Occipital lobe (tissue), 2 donors: ENCODE data around the gene CRYBG2. TPM values are rescaled to one million over a fixed set of nuclear protein-coding genes. Genes with fewer than 3 reads are reported as not detected.

Experiments
- DNase-seq: peaks from one replicate; lab custom pipeline; 2025; lab: John Stamatoyannopoulos, UW
- total RNA-seq: library from RNA; depleted of rRNA; stranded (reverse); fragments of >200 nt; gene quantifications from one replicate; pipeline ENCODE4 v1.2.3, GENCODE V29; 2014

Gene CRYBG2
- total RNA-seq, 1 donor from 2014 or later = 1.1 TPM

DNA sequence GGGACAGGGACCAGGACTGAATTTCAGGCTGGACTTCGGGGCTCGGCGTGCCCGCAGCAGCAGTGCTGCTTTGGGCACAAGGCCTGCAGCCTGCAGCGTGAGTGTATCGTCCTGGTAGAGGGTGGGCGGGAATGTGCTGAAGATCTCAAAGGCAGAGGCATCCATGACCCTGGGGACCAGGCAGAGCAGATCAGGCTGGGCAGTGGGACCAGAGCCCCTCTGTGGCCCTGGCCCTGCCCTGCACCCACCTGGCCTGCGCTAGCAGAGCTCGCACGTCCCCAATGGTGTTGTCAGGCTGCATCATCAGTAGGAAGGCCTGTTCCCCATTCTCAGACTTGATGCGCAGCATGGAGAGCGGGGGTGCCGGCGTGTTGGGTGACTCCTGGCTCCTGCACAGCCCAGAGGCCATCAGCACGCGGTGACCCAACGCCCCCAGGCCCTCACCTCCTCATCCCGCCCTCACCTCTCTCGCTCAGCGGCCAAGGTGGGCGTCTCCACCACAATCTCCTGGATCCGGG is 71.5 kb downstream of the CRYBG2 start:
- no peak for DNase-seq

DNA sequence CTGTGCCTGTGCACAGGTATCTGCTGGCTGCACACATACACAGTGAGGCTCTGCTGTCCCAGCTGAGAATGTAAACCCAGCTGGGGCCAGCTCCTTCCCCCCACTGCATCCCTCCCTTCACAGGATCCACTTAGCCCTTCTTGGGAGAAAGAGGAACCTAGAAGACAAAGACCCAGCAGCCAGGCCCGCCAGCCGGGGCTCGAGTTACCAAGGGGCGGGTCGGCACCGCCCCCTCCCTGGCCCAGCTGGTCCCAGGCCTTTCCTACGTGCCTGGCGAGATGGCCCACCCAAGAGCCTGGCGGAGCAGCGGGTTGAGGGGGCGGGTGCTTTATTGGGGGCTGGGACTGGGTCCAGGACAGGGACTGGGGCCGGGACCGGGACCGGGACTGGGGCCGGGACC is 72.0 kb downstream of the CRYBG2 start:
- DNase-seq = no peak

DNA sequence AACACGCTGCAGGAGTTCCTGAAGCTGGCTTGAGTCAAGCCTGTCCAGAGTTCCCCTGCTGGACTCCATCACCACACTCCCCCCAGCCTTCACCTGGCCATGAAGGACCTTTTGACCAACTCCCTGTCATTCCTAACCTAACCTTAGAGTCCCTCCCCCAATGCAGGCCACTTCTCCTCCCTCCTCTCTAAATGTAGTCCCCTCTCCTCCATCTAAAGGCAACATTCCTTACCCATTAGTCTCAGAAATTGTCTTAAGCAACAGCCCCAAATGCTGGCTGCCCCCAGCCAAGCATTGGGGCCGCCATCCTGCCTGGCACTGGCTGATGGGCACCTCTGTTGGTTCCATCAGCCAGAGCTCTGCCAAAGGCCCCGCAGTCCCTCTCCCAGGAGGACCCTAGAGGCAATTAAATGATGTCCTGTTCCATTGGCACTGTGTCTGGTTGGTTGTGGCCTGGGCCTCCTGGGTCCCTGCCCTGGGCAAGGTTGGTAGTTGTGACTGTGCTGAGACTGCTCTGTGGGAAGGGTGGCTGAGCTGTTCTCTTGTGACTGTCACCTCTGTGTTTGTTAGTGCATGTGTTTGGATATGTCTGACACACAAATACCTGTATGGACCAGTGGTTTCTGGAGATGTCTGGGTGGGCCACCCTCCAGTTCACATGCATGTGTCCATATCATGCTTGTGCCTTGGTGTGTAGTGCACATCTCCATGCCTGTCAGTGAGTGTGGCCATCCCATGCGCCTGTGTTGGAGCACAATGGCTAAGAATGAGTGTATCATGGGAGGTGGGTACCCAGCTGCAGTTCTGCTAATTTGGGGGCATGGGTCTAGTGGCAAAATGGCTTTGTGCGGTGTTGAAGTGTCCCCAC is 72.6 kb downstream of the CRYBG2 start:
- no peak for DNase-seq

DNA sequence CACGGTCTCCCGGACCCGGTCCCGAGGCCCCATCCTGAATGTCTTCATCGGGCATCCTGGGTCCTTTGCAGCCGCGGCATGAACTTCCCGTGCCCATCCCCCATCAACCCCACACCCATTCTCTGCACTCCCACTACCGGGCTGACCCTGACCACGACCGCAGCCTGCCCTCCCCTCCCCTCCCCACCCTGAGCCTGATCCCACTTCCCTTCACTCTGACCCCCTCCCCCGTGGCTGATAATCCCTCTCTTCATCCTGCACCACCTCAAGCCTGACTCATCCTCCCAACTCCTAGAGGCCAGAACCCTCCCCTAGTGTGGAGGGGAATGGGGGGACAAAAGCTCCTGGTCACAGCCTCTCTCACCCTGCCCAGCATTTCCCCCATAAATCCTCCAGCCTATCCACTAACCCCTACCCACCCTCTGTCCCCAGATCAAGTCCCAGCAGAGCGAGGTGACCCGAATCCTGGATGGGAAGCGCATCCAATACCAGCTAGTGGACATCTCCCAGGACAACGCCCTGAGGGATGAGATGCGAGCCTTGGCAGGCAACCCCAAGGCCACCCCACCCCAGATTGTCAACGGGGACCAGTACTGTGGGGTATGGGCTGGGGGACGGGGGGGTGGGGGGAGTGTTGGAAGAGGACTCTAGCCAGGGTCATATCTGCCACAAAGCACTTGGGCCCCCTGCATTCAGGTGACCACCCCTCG is 73.4 kb downstream of the CRYBG2 start:
- no peak for DNase-seq

DNA sequence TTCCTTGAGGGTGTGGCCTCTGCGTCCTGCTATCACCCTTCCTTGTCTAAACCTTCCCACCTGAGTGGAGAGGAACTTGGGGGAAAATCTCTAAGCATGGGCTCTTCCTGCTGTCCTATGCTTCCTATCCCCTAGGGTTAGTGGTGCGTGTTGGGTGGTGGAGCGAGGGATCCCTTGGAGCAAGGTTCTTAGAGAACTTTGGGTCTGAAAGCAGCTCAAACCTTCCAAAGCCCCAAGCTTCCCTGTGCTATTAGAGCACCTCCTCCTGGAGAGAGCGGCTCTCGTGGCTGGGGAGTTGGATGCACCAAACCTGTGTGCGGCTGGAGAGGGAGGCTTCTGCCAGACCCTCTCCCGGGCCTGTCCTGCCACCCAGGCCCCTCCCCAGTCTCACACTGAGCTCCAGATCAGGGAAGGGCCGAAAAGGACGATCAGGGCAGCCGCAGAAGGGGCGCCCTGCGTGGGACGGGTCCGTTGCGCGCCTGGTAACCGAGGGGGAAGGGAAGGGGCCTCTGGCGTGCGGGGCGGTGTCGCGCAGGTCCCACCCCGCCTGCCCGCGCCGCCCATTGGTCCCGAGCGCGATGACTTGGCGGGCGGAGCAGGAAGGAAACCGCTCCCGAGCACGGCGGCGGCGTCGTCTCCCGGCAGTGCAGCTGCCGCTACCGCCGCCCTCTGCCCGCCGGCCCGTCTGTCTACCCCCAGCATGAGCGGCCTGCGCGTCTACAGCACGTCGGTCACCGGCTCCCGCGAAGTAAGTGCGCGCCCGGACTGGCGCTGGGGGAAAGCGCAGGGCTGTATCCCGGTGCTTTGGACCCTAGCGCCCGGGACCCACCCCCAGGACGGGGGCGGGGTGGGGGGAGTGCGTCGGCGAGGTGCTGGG is 74.2 kb downstream of the CRYBG2 start, which contains the start of gene SH3BGRL3:
Gene SH3BGRL3, plus strand, starts transcription at position 631 of the 877 bp plus-strand sequence. Its CDS starts 70 bp downstream, at position 701.
- DNase-seq = peak; percentile 81

DNA sequence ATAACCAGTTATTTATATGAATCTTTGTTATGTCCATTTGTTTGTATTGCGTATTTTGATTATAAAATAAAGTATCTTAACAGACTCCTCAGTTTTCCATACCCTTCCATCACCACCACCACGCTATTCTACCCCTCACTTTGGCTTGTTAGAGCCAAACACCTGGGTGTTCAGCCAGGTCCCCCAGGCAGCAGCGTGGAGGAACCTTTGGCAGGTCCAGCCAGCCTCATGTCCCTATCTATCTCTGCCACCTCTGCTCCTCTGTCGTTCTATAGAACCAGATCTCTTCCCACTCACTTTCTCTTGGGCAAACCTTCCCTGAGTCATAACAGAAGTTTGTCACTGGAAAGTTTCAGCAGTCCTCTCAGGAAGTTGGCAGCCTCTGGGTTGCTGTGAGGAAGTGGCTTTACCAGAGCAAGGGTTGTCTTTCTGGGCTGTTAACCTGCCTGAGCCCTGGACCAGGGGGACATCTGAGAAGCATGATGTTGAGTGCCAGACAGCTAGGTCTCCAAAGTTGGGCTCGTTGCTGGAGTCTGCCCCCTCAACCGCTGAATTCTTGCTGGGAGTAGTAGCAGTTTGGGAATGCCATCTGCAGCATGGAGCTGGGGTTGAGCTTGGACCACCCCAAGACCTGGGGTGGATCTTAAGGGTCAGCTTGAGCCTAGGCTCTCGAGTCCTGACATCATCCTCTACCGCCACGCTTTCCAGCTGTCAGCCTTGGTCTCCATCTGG is 75.0 kb downstream of the CRYBG2 start:
- DNase-seq = no peak

DNA sequence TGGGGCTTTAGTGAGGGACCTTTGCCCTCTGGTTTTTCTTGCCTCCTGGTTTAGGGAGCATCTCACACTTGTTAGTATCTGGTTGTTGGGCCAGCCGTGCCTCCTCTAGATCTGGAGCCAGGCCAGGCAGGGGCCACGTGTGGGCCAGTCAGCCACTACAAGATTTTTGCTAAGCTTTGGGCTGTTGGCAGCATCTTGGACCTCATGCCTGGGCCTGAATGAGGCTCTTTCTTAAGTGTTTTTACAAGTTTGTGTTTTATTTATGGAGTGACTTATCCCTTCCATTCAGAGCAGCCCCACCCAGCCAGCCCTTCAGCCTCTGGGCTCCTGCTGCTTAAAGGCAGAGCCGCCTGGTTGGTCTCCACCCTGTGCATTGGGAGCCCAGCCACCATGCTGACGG is 75.6 kb downstream of the CRYBG2 start:
- DNase-seq = no peak

DNA sequence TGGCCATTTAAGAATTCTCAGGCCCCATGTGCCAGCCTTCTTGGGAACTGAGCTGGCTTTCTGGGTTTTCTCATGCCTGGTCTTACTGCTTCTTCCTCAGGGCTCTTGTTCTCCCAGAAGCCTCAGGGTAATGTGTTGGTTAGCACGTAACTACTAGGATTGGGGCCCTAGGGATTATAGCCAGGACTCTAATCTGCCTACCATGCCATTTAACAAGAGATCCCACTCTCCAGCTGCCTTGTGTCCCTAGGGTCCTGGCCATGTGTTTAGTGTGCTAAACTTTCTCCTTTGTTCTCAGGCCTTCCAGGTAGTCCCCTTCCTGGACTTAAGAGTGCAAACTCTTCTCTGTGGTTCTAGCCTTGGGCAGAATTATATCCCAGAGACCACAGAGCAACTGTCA is 76.2 kb downstream of the CRYBG2 start:
- DNase-seq = no peak

DNA sequence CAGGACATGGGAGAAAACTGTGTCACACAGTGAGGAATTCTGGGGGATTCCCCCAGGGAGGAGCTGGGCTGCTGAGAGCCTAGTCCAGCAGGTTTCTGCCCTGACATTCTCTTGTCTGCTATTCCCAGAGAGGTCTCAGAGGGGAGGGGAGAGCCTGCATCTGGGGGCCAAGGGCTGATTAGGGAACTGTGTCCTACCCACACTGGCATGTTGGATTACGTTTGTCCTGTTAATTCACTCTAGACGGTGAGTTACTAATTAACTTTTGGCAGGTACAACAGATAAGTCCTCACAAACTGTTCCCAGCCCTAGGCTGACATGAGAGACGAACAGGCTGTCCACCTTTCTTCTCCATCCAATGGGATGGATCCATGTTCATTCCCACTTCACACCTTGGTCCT is 76.7 kb downstream of the CRYBG2 start:
- DNase-seq = no peak

DNA sequence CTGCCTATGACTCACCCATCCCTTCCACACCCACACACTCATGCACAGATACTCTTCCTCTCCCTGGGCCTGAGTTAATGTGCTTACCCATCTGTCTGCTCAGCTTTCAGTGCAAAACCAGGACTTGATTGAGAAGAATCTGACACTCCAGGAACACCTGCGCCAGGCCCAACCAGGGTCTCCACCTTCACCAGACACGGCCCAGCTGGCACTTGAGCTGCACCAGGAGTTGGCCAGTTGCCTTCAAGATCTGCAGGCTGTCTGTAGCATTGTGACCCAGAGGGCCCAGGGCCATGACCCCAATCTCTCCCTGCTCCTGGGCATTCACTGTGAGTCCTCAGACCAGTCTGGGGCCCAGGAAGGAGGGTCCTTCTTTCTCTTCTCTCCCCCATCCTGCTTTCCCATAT is 77.5 kb downstream of the CRYBG2 start:
- DNase-seq = no peak

DNA sequence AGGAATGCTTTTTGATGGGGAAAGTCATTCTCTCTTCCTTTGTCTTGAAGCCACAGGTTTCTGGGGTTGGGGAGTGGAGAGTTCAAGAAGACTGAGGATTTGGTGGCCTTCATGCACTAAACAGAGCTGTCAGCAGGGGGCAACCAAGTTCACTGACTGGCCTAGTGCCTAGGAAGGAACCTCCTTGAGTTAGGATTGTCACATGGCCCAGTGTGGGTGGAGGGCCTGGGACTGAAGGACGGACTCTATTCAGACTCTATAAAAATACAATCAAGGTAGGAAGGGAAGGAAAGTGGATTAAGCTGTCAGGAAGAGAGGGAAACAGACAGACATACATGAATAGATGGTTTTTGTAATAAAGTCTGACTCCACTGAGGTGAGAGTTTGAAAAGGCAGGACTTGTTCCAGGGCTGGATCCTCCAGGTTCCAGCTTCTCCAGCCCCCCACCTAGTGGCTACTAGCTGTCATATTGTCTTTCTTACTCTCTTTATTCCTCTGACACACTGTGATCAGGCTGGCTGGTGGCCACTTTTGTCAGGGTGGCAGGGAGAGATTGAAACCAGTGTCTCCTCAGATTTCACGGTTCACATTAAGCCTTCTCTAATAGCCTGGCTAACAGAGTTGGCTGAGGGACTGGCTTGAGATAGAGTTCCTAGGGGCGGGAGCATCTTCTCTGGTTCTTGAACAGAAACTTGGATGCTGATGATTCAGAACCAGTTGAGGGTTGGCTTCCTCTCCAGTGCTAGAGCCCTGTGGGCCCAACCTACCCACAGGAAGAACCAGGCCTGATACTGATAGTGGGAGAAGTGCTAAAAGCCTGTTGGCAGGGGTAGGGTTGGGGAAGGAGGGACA is 78.1 kb downstream of the CRYBG2 start:
- DNase-seq = peak; percentile 75

DNA sequence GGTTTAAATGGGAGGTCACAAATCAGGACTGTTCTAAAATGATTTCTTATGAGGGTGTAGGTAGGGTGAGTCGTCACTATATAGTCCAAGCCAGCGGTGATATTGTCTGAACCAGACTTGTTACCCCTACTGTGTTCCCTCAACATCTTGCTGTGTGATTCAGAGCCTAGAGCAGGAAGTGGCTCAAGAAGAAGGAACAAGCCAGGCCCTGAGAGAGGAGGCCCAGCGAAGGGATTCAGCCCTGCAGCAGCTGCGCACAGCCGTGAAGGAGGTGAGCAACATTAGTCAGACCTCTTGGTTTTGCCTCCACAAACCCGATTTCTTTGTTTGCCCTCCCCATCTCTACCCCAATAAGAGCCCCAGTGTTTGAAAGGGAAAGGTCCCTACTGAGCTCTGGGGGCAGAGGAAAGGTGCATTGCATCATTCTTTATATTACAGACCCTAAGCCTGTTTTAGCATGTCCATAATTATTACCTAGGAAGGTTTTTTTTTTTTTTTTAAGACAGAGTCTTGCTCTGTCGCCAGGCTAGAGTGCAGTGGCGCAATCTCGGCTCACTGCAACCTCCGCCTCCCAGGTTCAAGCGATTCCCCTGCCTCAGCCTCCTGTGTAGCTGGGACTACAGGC is 79.0 kb downstream of the CRYBG2 start:
- no peak for DNase-seq

Other genes starting within 250 kb of the CRYBG2 start
- gene PDIK1L, start 242.3 kb downstream of the CRYBG2 start, total RNA-seq = 93.6 TPM
- 0.47 TPM for gene FAM110D, start 195.1 kb downstream of the CRYBG2 start, total RNA-seq
- not detected for gene C1orf232, start 185.2 kb downstream of the CRYBG2 start, total RNA-seq
- gene ZNF593, start 184.2 kb downstream of the CRYBG2 start, total RNA-seq = 8.0 TPM
- not detected for gene ZNF593OS, start 182.3 kb downstream of the CRYBG2 start, total RNA-seq
- gene CNKSR1, start 176.6 kb downstream of the CRYBG2 start, total RNA-seq = 3.1 TPM
- not detected for gene CATSPER4, start 163.5 kb downstream of the CRYBG2 start, total RNA-seq
- 11.5 TPM for gene CEP85, start 119.9 kb downstream of the CRYBG2 start, total RNA-seq
- 8.4 TPM for gene SH3BGRL3, start 74.0 kb downstream of the CRYBG2 start, total RNA-seq
- 5.0 TPM for gene UBXN11, start 47.5 kb downstream of the CRYBG2 start, total RNA-seq
- 1.1 TPM for gene CD52, start 36.2 kb downstream of the CRYBG2 start, total RNA-seq
- not detected for gene ZNF683, start 18.6 kb upstream of the CRYBG2 start, total RNA-seq
- gene LIN28A, start 56.7 kb upstream of the CRYBG2 start, total RNA-seq = not detected
- gene DHDDS, start 78.2 kb upstream of the CRYBG2 start, total RNA-seq = 27.3 TPM
- 228 TPM for gene HMGN2, start 118.3 kb upstream of the CRYBG2 start, total RNA-seq
- gene RPS6KA1, start 175.6 kb upstream of the CRYBG2 start, total RNA-seq = 4.2 TPM